HG03060 (cell line): ENCODE results near the gene NOC3L.
A peak's percentile ranks its signal among the peaks of the same experiment; 100 is the strongest.
"Not testable (repeated sequence)": the region's sequence is repeated elsewhere in the genome, so short reads cannot be mapped to it uniquely, and the experiment has no call there.

Experiments used
- ATAC-seq: cut with Tn5 transposase; IDR thresholded peaks from one replicate; pipeline ENCODE4 v1.9.1; 2021; ENCODE audit warnings: low read depth, moderate number of reproducible peaks; ENCODE audit not compliant: unreplicated experiment

Gene NOC3L

DNA sequence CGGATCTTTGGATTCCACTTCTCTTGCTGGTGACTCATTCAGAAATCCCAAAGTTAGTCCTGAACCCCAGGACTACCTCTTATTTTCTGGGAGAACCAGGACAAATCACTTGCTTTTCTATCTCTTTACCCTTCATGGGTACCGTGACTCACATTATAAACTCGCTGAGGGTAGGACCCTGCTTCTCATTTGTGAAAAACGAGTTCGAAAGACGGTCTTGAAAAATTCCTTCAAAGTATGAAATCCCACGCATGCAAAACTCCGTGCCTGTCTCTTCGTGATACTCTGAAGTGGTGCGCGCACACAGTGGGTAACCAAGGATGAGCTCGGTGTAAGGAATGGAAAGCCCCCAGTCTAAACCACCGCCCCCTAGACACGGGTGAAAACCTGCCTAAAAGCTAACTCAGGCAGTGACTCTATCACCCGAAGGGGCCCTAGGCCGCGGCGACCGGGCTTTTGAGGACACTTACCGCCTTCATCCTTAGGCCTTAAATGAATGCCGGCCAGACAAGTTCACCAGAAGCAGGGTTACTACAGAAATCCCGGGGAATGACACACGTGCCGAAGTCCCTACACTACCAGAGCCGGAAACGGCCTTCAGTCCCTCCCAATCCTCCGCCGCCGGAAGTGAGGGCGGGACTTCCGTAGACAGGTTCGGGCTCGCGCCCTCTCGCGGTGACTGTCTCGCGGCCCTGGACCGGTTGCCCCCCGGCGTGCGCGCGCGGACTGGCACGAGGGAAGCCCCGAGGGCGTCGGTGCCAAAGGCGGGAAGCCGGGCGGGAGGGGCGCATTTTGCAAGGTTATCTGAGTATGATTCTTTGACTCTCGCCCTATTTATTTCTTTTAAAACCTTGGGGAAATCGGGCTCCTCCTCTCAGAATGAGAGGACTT, at the start of gene NOC3L:
Gene NOC3L, minus strand, starts transcription at position 580 of the 891 bp plus-strand sequence. Its CDS starts 101 bp downstream, at position 479.
- ATAC-seq, result peak; percentile 98

GRCh38 chr10:94412449-94412848, 49.7 kb upstream of the NOC3L start:
- no peak for ATAC-seq

- ATAC-seq, result no peak
Observed at GRCh38 chr10:94411304-94411703, 48.6 kb upstream of the NOC3L start.

- no peak for ATAC-seq
Observed at GRCh38 chr10:94409021-94409657, 46.4 kb upstream of the NOC3L start.

DNA sequence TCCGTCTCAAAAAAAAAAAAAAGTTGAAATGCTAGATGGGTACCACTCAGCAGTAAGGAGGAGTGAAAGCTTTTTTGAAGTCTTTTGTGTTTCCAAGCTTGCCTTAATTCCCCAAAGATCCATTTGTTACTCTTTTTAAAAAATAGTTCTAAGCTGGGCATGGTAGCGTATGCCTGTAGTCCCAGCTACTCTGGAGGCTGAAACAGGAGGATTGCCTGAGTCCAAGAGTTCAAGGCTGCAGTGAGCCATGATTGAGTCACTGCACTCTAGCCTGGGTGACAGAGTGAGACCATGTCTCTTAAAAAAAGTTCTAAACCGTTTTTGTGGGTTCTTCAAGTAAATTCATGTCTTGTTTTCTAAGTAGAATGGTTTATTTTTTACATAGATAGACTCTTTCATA, 44.9 kb upstream of the NOC3L start:
- ATAC-seq, result no peak

DNA sequence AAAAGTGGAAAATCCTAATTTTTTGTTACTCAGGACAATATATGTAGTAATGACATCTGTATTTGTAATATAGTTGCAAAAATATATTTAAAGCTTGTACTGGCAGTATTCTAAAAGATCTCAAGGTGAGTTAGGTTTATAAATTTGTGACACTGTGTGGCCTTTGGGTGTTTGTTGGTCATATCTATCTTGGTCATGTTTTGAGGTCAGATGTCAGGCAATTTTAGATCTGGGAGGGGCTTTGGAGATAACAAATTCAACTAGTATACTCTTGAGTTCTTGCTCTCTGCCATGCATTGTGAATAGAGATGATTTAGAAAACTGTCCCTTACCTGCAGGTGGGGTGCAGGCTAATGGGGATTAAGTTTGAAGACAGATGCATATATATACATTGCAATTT, 42.7 kb upstream of the NOC3L start:
- no peak for ATAC-seq

- peak; percentile 37 for ATAC-seq
Observed at GRCh38 chr10:94403380-94404213, 40.9 kb upstream of the NOC3L start.

DNA sequence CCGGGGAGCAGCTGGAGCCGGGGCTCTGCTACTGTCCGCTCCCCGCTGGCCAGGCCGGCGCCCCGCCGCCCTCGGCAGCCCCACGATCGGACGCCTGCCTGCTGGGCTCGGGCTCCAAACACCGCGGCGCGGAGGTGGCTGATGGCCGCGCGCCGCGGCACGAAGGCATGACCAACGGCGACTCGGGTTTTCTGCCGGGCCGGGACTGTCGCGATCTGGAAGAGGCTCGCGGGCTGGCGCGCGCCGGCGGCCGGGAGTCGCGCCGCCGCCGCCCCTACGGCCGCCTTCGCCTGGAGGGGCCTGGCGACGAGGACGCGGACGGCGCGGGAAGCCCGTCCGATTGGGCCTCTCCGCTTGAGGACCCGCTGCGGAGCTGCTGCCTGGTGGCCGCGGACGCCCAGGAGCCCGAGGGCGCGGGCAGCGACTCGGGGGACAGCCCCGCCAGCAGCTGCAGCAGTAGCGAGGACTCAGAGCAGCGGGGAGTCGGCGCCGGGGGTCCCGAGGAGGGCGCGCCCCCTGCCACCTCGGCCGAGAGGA, 40.2 kb upstream of the NOC3L start:
- ATAC-seq, result no peak

DNA sequence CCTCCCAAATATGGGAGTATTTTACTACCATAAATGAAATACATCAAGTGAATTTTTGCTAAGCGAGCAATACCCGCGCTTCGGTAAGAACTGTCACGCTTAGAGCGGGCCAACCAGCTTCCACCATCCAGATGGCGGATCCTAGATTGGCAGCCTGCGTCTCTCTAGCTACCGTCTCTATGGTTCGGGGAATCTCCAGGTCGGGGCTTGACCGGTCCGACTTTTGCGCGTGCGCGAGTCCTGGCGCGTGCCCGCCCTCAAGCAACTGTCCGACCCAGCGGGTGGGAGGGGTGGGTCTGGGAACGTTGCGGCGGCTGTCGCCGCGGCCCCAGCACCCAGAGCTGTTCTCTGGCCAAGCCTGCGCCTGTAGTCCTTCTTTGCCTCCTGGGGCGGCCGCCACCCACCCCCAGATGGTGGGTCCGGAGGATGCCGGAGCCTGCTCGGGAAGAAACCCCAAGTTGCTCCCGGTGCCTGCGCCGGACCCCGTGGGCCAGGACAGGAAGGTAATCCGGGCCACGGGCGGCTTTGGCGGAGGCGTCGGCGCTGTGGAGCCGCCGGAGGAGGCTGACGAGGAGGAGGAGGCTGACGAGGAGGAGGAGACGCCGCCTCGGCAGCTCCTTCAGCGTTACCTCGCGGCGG, 39.6 kb upstream of the NOC3L start, which contains the start of gene TBC1D12:
Gene TBC1D12, plus strand, starts transcription at position 338 of the 639 bp plus-strand sequence. Its CDS starts 73 bp downstream, at position 411.
- peak; percentile 58 for ATAC-seq

DNA sequence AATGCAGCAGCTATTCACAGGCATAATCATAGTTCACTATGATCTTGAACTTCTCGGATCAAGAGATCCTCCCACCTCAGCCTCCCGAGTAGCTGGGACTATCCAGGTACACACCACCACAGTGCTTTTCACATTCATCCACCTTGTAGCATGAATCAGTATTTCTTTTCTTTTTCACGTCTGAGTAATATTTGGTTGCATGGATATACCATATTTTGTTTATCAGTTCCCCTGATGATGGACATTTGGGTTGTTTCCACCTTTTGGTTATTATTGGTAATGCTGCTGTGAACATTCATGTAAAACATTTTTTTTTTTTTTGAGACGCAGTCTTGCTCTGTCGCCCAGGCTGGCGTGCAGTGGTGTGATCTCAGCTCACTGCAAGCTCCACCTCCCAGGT, 36.0 kb upstream of the NOC3L start:
- ATAC-seq, result no peak

DNA sequence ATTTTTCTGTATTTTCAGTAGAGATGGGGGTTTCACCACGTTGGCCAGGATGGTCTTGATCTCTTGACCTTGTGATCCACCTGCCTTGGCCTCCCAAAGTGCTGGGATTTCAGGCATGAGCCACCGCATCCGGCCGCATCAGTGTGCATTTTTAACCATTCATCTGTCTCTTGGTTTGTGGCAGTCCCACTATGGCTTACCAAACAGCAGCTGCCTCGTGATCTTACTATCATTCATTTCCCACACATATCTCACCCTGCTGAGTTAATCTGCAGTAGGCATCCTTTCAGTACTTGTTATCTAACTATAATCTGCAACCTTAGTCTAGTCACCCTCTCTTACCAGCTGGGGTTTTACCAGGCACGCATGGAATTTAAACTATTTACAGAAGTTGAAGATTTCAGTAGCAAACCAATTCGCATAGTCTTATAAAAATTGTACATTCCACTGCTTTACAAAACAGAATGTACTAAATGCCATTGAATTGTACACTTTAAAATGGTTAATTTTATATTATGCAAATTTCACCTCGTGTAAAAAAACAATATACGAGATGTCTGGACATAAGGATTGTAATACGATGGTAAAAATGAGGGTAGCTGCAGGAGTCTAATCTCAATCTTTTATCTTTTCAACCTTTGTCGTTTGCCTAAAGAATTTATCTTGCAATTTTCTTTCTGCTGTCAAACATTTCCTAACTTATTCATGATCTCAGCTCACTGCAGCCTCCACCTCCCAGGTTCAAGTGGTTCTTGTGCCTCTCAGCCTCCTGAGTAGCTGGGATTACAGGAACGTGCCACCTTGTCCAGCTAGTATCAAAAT, 35.0 kb upstream of the NOC3L start:
- ATAC-seq, result no peak

GRCh38 chr10:94392117-94392516, 29.4 kb upstream of the NOC3L start:
- not testable (repeated sequence) for ATAC-seq

- ATAC-seq, result not testable (repeated sequence)
Observed at GRCh38 chr10:94385733-94386132, 23.0 kb upstream of the NOC3L start.

- no peak for ATAC-seq
Observed at GRCh38 chr10:94383530-94383929, 20.8 kb upstream of the NOC3L start.

GRCh38 chr10:94376865-94377264, 14.1 kb upstream of the NOC3L start:
- ATAC-seq, result no peak

GRCh38 chr10:94375374-94375773, 12.6 kb upstream of the NOC3L start:
- ATAC-seq, result no peak

DNA sequence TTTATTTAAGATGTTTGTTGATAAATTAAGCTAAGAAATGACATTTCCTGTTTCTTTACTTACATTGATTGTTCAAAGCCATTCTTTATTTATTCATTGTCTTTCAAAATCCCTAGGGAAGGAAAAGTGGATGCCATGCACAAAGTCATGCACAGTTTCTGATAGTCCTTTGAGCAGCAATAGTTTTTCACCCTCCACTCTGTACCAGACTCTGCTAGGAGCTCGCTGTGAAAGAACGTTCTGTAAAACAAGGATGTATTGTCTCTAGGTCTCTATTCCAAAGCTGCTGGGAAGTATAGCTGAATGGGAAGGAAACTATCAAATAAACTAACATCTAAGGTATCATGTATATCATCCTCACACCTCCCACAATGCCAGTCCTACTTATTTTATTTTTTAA, 7.8 kb upstream of the NOC3L start:
- no peak for ATAC-seq

DNA sequence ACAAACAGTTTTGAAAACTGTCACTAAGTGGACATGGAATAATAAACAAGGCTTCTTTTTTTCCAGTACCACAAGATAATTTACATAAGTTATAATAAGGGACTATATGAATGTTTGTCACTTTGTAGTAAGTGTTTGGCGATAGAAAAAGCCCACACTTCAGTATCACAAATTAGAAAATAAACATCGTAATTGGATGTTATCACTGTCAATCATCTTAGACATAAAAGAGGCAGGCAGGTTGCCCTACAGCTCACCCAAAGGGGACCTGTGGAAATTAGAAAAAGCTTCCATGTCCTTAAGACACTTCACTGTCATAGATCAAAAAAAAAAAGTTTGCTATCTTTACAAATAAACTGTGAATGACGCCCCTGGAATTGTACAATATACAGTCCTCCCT, 3.6 kb upstream of the NOC3L start:
- ATAC-seq, result no peak

DNA sequence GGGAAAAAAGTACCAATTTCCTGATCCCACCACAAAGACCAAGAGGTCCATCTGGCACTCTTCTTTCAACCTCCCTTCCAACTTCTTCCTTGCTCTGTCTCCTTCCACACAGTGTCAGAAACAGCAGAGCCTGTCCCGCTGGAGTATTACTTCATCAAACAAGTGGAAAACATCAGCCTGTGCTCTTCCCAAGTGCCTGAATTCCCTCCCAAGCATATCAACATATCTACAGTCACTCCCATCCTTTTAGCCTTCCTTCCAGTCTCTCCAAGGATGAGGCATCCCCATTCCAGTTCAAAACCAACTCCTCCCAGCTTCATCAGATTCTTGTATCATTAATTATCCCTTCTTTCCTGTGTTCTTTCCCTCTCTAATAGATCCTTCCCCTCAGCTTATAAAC, 1.7 kb upstream of the NOC3L start:
- no peak for ATAC-seq
